ENCODE measurements around the gene PEX12. TPM values are rescaled to one million over a fixed set of nuclear protein-coding genes. Genes with fewer than 3 reads are reported as not detected.

Gene PEX12
- total and polyA plus RNA-seq, 2 donors (not counting 3 experiments of a cell fraction or from before 2014, with no cell fraction given) = 3.4 to 4.5 TPM

- FAIRE-seq (no peak), DNase-seq (ENCODE audit: low read depth, low spot score) (no peak)
- Histone ChIP-seq H4K20me1 (replicated peaks; ENCODE audit: control insufficient read depth, extremely low read depth, insufficient read depth, low read length) (no peaks in the 10 kb centered on the region), H3K79me2 (ENCODE audit: control insufficient read depth, insufficient read depth, low read length) (peaks cover 30% of the 10 kb centered on the region), H2AFZ (ENCODE audit: low read depth, low read length) (no peak overlapping the region), H3K9me1 (replicated peaks; ENCODE audit: control insufficient read depth, extremely low read depth, insufficient read depth, low read length) (no peaks in the 10 kb centered on the region), H3K4me1 (ENCODE audit: control insufficient read depth, extremely low read depth, insufficient read depth, low read length) (peaks cover 10% of the 10 kb centered on the region), H3K27me3 (ENCODE audit: control insufficient read depth in 2 of 2, insufficient read depth in 2 of 2, low read length in 2 of 2) (peaks cover 4 to 7% of the 10 kb centered on the region in 2 experiments), H3K9ac (replicated peaks; ENCODE audit: extremely low read depth, insufficient read depth, low read length) (no peak overlapping the region), H3K9me3 (replicated peaks; ENCODE audit: control insufficient read depth, insufficient read depth, low read length) (no peaks in the 10 kb centered on the region), H3K36me3 (ENCODE audit: control insufficient read depth in 2 of 2, extremely low read depth in 1 of 2, insufficient read depth in 2 of 2, low read length in 2 of 2) (peaks cover under 1 to 2% of the 10 kb centered on the region in 2 experiments), H3K4me3 (replicated peaks in 1 of 3; ENCODE audit: insufficient read depth in 1 of 3, low read depth in 1 of 3, low read length in 3 of 3) (peak overlapping the region in 1 of 3 experiments; percentile 94), H3K4me2 (ENCODE audit: insufficient read depth, low read length) (peak overlapping the region; percentile 94), H3K27ac (ENCODE audit: insufficient read depth, low read depth, low read length) (no peak overlapping the region)
- ChIA-PET POLR2A (no interaction called here), CTCF (no interaction called here)
- BruUV-seq (replicated peaks) = no TSS peak
- intact Hi-C loops (cut with micrococcal nuclease) (no loop called here), dilution Hi-C loops (cut with MboI; ENCODE audit: extremely low pct_ligation_motif_present, low sequenced_read_pairs) (no loop called here)
- no peak for TF ChIP-seq MAX (IDR thresholded peaks at IDR 0.05; ENCODE audit: insufficient read depth, insufficient read length)
- TF ChIP-seq MYC (IDR thresholded peaks at IDR 0.05; ENCODE audit: low read depth, low read length) = no peak
- TF ChIP-seq POLR2A (IDR thresholded peaks at IDR 0.05; ENCODE audit: low read depth, low read length) = no peak
- TF ChIP-seq EZH2 (IDR thresholded peaks at IDR 0.05; ENCODE audit: borderline replicate concordance, low read depth, low read length, severe bottlenecking) = no peak
Observed at GRCh38 chr17:35569405-35569804, 9.0 kb downstream of the PEX12 start.

- peak overlapping the region; percentile 94 for H3K4me2 ChIP-seq (ENCODE audit: insufficient read depth, low read length)
- peak overlapping the region; percentile 83 for H3K27ac ChIP-seq (ENCODE audit: insufficient read depth, low read depth, low read length)
- no peaks in the 10 kb centered on the region for H4K20me1 ChIP-seq (replicated peaks; ENCODE audit: control insufficient read depth, extremely low read depth, insufficient read depth, low read length)
- DNase-seq (ENCODE audit: low read depth, low spot score) = peak; percentile 54
- intact Hi-C loops (cut with micrococcal nuclease) = loop anchor here (1.0 kb wide), 3 partner anchors 10 to 135 kb away; partner anchors contain the start of genes AP2B1 and PEX12
- peaks cover 7 to 12% of the 10 kb centered on the region in 2 experiments for H3K27me3 ChIP-seq (ENCODE audit: control insufficient read depth in 2 of 2, insufficient read depth in 2 of 2, low read length in 2 of 2)
- no peak for TF ChIP-seq MAX (IDR thresholded peaks at IDR 0.05; ENCODE audit: insufficient read depth, insufficient read length)
- TF ChIP-seq POLR2AphosphoS5 (IDR thresholded peaks at IDR 0.05; ENCODE audit: insufficient read depth, low read depth, low read length) = no peak
- TF ChIP-seq EZH2 (IDR thresholded peaks at IDR 0.05; ENCODE audit: borderline replicate concordance, low read depth, low read length, severe bottlenecking) = no peak
- H3K9me1 ChIP-seq (replicated peaks; ENCODE audit: control insufficient read depth, extremely low read depth, insufficient read depth, low read length) = no peaks in the 10 kb centered on the region
- ChIA-PET CTCF (interaction anchor here (1.2 to 2.2 kb wide), 3 partner anchors 10 to 29 kb away, joined by 3 to 12 read pairs (median 7); partner anchors contain the start of gene PEX12), POLR2A (interaction anchor here (1.1 kb wide), 1 partner anchor 10 kb away, joined by 5 read pairs; the partner anchor contains the start of gene PEX12)
- BruUV-seq (replicated peaks) = no TSS peak
- dilution Hi-C loops (cut with MboI; ENCODE audit: extremely low pct_ligation_motif_present, low sequenced_read_pairs) = no loop called here
- peak; percentile 70 for FAIRE-seq
- H3K4me1 ChIP-seq (ENCODE audit: control insufficient read depth, extremely low read depth, insufficient read depth, low read length) = peaks cover 10% of the 10 kb centered on the region
- peak overlapping the region; percentile 86 for H3K9ac ChIP-seq (replicated peaks; ENCODE audit: extremely low read depth, insufficient read depth, low read length)
- H3K79me2 ChIP-seq (ENCODE audit: control insufficient read depth, insufficient read depth, low read length) = peaks cover 30% of the 10 kb centered on the region
- H3K4me3 ChIP-seq (replicated peaks in 1 of 3; ENCODE audit: insufficient read depth in 1 of 3, low read depth in 1 of 3, low read length in 3 of 3) = peak overlapping the region; percentile 72 to 94 (median 72)
- no peaks in the 10 kb centered on the region for H3K9me3 ChIP-seq (replicated peaks; ENCODE audit: control insufficient read depth, insufficient read depth, low read length)
- H3K36me3 ChIP-seq (ENCODE audit: control insufficient read depth in 2 of 2, extremely low read depth in 1 of 2, insufficient read depth in 2 of 2, low read length in 2 of 2) = peaks cover 0 to 2% of the 10 kb centered on the region in 2 experiments
- H2AFZ ChIP-seq (ENCODE audit: low read depth, low read length) = peak overlapping the region; percentile 62
Observed at GRCh38 chr17:35568561-35568960, 9.8 kb downstream of the PEX12 start.
